A549 (cell line): ENCODE results near the gene ADSS1.

Experiments used
- EHF ChIP-seq: fragments of 250-450 bp; sonication (Bioruptor Pico); IDR thresholded peaks from 2 replicates; pipeline ENCODE4 v1.5.0; 2020; ENCODE audit warnings: mild to moderate bottlenecking
- EP300 ChIP-seq, 2 experiments: fragments of >200 bp; sonication (Bioruptor Twin); formaldehyde crosslinking; IDR thresholded peaks; 2 replicates in 1 of 2; 3 replicates in 1 of 2; pipeline ENCODE4 v1.6.1; 2016 to 2017
- HOXB13 ChIP-seq: fragments of 250-450 bp; sonication (Bioruptor Pico); IDR thresholded peaks from 2 replicates; pipeline ENCODE4 v1.5.0; 2020; ENCODE audit warnings: low read depth, mild to moderate bottlenecking, moderate library complexity
- POLR2A ChIP-seq: IDR thresholded peaks from 2 replicates; pipeline ENCODE4 v1.6.1; 2012; ENCODE audit warnings: mild to moderate bottlenecking, low read length
- RFX5 ChIP-seq: fragments of 450-650 bp; IDR thresholded peaks from 2 replicates; pipeline ENCODE4 v1.7.1; 2014; ENCODE audit warnings: antibody characterized with exemption, mild to moderate bottlenecking, moderate library complexity
- TFCP2L1 ChIP-seq: fragments of 250-450 bp; sonication (Bioruptor Pico); IDR thresholded peaks from 2 replicates; pipeline ENCODE4 v1.5.0; 2021; ENCODE audit warnings: mild to moderate bottlenecking
- ZC3H11A ChIP-seq: fragments of 450-650 bp; IDR thresholded peaks from 2 replicates; pipeline ENCODE4 v1.6.1; 2014; ENCODE audit warnings: antibody characterized with exemption, mild to moderate bottlenecking
- TF ChIP-seq, protein P1 (sequence below): fragments of >200 bp; sonication (Bioruptor Twin); formaldehyde crosslinking; IDR thresholded peaks from 3 replicates; pipeline ENCODE4 v1.5.1; 2016
- TF ChIP-seq, protein P2 (sequence below): IDR thresholded peaks from 2 replicates; pipeline ENCODE4 v1.6.1; 2012; ENCODE audit warnings: low read depth, borderline replicate concordance
- TF ChIP-seq, protein P3 (sequence below): fragments of 200-600 bp; sonication (generic); IDR thresholded peaks from 2 replicates; pipeline ENCODE4 v1.6.1; 2016; ENCODE audit warnings: antibody characterized with exemption, mild to moderate bottlenecking, moderate library complexity
- TF ChIP-seq, protein P4 (sequence below): IDR thresholded peaks from 2 replicates; pipeline ENCODE4 v1.6.1; 2012

DNA sequence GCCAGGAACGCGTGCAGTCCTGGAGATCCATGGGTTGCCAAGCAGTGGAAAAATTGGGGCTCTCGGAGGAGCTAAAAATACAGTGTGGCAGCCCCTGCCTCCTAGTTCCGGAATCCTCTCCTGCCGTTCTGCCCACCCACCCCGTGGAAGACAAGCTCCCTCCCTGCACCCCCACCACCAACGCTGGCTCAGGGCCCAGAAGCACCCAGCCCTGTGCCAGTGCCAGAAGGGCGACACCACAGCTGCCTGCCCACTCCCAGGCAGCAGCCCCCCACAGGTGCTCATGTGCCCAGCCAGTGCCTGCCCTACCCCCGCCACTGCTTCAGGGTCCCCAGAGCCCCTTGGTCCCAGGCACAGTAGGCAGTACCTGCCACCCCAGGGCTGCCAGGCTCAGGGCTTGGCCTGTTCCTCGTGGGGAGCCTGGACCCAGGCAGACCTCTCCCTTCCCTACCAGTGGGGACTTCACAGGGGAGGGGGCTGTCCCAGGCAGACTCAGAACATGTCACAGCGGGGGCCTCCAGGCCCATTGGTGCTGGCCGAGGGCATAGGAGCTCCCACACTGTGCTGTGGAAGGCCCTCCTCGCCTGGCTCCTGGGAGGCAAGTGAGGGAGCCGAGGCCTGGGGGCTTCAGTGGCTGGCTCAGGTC is 27.2 kb upstream of the ADSS1 start:
- TF ChIP-seq, protein P1, sequence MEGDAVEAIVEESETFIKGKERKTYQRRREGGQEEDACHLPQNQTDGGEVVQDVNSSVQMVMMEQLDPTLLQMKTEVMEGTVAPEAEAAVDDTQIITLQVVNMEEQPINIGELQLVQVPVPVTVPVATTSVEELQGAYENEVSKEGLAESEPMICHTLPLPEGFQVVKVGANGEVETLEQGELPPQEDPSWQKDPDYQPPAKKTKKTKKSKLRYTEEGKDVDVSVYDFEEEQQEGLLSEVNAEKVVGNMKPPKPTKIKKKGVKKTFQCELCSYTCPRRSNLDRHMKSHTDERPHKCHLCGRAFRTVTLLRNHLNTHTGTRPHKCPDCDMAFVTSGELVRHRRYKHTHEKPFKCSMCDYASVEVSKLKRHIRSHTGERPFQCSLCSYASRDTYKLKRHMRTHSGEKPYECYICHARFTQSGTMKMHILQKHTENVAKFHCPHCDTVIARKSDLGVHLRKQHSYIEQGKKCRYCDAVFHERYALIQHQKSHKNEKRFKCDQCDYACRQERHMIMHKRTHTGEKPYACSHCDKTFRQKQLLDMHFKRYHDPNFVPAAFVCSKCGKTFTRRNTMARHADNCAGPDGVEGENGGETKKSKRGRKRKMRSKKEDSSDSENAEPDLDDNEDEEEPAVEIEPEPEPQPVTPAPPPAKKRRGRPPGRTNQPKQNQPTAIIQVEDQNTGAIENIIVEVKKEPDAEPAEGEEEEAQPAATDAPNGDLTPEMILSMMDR: no peak
- no peak for TF ChIP-seq POLR2A
- TF ChIP-seq RFX5: no peak
- TF ChIP-seq TFCP2L1 (CRISPR knock-in tag): no peak
- TF ChIP-seq, protein P2, sequence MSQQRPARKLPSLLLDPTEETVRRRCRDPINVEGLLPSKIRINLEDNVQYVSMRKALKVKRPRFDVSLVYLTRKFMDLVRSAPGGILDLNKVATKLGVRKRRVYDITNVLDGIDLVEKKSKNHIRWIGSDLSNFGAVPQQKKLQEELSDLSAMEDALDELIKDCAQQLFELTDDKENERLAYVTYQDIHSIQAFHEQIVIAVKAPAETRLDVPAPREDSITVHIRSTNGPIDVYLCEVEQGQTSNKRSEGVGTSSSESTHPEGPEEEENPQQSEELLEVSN: no peak
- no peak for TF ChIP-seq EHF (CRISPR knock-in tag)
- TF ChIP-seq, protein P3, sequence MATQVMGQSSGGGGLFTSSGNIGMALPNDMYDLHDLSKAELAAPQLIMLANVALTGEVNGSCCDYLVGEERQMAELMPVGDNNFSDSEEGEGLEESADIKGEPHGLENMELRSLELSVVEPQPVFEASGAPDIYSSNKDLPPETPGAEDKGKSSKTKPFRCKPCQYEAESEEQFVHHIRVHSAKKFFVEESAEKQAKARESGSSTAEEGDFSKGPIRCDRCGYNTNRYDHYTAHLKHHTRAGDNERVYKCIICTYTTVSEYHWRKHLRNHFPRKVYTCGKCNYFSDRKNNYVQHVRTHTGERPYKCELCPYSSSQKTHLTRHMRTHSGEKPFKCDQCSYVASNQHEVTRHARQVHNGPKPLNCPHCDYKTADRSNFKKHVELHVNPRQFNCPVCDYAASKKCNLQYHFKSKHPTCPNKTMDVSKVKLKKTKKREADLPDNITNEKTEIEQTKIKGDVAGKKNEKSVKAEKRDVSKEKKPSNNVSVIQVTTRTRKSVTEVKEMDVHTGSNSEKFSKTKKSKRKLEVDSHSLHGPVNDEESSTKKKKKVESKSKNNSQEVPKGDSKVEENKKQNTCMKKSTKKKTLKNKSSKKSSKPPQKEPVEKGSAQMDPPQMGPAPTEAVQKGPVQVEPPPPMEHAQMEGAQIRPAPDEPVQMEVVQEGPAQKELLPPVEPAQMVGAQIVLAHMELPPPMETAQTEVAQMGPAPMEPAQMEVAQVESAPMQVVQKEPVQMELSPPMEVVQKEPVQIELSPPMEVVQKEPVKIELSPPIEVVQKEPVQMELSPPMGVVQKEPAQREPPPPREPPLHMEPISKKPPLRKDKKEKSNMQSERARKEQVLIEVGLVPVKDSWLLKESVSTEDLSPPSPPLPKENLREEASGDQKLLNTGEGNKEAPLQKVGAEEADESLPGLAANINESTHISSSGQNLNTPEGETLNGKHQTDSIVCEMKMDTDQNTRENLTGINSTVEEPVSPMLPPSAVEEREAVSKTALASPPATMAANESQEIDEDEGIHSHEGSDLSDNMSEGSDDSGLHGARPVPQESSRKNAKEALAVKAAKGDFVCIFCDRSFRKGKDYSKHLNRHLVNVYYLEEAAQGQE: no peak
- TF ChIP-seq EP300 (IDR thresholded peaks at IDR 0.05): no peak
- TF ChIP-seq ZC3H11A: no peak
- no peak for TF ChIP-seq HOXB13 (CRISPR knock-in tag)
- TF ChIP-seq, protein P4, sequence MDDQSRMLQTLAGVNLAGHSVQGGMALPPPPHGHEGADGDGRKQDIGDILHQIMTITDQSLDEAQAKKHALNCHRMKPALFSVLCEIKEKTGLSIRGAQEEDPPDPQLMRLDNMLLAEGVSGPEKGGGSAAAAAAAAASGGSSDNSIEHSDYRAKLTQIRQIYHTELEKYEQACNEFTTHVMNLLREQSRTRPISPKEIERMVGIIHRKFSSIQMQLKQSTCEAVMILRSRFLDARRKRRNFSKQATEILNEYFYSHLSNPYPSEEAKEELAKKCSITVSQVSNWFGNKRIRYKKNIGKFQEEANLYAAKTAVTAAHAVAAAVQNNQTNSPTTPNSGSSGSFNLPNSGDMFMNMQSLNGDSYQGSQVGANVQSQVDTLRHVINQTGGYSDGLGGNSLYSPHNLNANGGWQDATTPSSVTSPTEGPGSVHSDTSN: no peak
